GM20431 (cell line): ENCODE results near the gene NOX3.
"Not testable (repeated sequence)": the region's sequence is repeated elsewhere in the genome, so short reads cannot be mapped to it uniquely, and the experiment has no call there.

Experiments used
- in situ Hi-C: fragments of 300-500 bp; cut with MseI, MboI; formaldehyde crosslinking; loops from one replicate; pipeline ENCODE4 v1.15.0; 2020; ENCODE audit warnings: low sequenced_read_pairs; ENCODE audit not compliant: unreplicated experiment

NOX3 gene

GRCh38 chr6:155378276-155378675 is 77.4 kb downstream of the NOX3 start:
- in situ Hi-C loops: no loop called here

GRCh38 chr6:155377061-155377460 is 78.6 kb downstream of the NOX3 start:
- in situ Hi-C loops: no loop called here

GRCh38 chr6:155375801-155376200 is 79.8 kb downstream of the NOX3 start:
- in situ Hi-C loops: no loop called here

GRCh38 chr6:155374681-155375080 is 81.0 kb downstream of the NOX3 start:
- in situ Hi-C loops: no loop called here

GRCh38 chr6:155373276-155373675 is 82.4 kb downstream of the NOX3 start:
- in situ Hi-C loops: no loop called here

- in situ Hi-C loops: no loop called here
Observed at GRCh38 chr6:155372256-155372655, 83.4 kb downstream of the NOX3 start.

- in situ Hi-C loops: no loop called here
Observed at GRCh38 chr6:155371230-155371629, 84.4 kb downstream of the NOX3 start.

- in situ Hi-C loops: no loop called here
Observed at GRCh38 chr6:155366325-155366724, 89.3 kb downstream of the NOX3 start.

GRCh38 chr6:155364844-155365437 is 90.7 kb downstream of the NOX3 start:
- in situ Hi-C loops: no loop called here

GRCh38 chr6:155364021-155364420 is 91.6 kb downstream of the NOX3 start:
- in situ Hi-C loops: not testable (repeated sequence)

- in situ Hi-C loops: not testable (repeated sequence)
Observed at GRCh38 chr6:155362968-155363632, 92.5 kb downstream of the NOX3 start.

- in situ Hi-C loops: no loop called here
Observed at GRCh38 chr6:155354167-155354566, 101.5 kb downstream of the NOX3 start.

- in situ Hi-C loops: no loop called here
Observed at GRCh38 chr6:155352811-155353210, 102.8 kb downstream of the NOX3 start.

- in situ Hi-C loops: no loop called here
Observed at GRCh38 chr6:155352130-155352420, 103.6 kb downstream of the NOX3 start.

- in situ Hi-C loops: no loop called here
Observed at GRCh38 chr6:155351273-155352129, 104.1 kb downstream of the NOX3 start.

- in situ Hi-C loops: no loop called here
Observed at GRCh38 chr6:155349956-155350355, 105.7 kb downstream of the NOX3 start.

GRCh38 chr6:155349129-155349528 is 106.5 kb downstream of the NOX3 start:
- in situ Hi-C loops: no loop called here

- in situ Hi-C loops: no loop called here
Observed at GRCh38 chr6:155347800-155348199, 107.8 kb downstream of the NOX3 start.

GRCh38 chr6:155346957-155347356 is 108.7 kb downstream of the NOX3 start:
- in situ Hi-C loops: no loop called here
